GM15510 (cell line): ENCODE results near the gene MSH3.

Experiments used
- POLR2A ChIP-seq: IDR thresholded peaks from 3 replicates; pipeline ENCODE4 v1.6.1; 2011; ENCODE audit warnings: borderline replicate concordance; ENCODE audit not compliant: insufficient read length; ENCODE audit errors: extremely low read depth

MSH3 gene

DNA sequence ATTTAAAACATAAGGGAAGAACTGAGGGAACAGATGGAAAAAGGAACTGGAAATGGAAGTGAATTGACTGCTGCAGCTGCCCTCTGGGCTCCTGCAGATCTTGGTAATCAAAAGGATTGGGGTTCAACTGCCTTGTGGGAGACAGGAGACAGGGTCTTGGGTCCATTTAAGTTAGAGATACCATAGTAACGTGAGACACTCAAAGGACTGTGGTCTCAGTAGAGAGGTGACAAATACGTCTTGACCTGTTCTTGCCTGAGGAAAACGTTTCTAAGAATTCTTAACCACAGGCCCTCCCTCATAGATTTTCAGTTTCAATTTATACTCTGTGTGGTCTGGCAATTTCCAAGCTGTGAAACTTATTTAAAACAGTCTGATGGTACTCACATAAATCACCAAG lies 101.2 kb downstream of the MSH3 start:
- TF ChIP-seq POLR2A, result no peak

DNA sequence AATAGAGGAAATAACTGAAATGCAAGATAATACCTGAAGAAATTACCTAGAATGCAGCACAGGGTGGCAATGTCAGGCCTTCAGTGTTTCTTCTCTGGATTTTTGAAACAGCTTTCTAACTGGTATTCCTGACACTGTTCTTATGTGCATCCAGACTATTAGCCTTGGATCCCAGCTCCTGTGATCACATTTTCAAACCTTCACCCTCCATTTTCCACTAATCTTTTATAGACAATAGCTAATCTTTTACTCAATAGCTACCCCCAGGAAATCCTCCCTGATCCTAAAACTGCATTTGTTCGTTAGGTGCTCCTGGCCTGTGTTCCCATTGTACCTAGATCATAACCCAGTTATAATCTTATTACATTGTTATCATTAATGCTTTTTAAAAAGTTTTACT lies 101.8 kb downstream of the MSH3 start:
- no peak for TF ChIP-seq POLR2A

DNA sequence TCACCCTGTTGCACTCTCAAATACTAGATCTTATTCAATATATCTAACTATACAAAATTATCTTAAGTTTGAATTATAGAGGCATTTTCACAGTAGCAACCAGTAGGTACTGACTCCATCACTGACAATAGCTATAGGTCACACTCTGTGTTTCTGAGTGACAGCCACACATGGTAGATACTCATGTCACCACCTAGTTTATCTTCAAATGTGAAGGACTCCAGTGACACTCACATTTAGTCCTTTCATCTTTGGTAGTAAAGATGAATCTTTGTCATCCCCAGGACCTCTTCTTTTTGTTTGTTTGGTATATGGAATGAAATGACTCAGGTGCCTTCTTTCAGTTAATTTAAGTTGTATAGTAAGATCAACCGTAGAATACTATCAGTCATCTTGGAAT lies 102.8 kb downstream of the MSH3 start:
- no peak for TF ChIP-seq POLR2A

DNA sequence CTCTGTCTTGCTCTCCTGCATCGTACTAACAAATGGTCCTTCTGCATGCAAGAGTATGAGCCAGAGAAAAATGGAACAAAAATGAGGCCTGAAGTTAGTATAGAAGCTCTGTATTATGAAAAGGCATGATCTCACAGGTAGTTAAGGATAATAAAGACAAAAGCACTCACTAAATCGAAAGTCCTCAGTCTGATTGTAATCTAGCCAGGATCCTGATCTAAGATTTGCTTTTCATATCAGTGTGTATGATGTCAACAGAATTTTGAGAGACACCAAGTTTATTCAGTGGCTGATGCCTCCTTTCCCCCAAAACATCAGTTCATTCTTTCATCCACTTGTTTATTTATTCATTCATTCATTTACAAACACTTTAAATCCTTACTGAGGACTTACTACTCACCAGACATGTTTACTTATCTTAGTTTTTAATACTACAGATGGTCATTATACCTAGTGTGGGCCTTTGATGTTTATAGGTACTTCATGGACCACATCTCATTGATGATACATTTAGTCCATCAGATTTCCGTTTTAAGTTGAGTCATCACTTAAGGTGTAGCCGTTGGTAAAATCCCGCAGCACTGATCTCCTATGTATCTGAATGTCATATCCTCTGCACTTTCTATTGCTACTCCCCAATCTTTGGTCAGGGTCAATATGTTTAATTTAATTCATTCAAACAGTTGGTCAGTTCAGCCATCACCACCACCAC lies 105.6 kb downstream of the MSH3 start:
- no peak for TF ChIP-seq POLR2A

DNA sequence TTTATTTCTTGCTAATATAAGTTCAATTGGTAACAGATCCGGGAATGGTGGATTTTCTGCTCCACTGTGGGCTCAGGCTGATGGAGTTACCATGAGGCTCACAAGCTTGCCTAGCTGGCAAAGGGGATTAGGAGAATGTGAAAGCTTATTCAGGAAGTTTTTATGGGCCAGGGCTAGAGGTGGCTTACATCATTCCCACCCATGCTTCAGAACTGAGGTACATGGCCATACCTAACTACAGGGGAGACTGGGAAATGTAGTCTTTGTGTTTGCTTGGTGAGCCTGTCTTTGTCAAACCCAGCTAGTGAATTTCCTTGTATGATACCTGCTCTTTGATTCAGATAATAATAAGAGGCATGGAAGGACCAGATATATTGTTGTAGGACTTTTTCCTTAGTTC lies 106.2 kb downstream of the MSH3 start:
- TF ChIP-seq POLR2A, result no peak

DNA sequence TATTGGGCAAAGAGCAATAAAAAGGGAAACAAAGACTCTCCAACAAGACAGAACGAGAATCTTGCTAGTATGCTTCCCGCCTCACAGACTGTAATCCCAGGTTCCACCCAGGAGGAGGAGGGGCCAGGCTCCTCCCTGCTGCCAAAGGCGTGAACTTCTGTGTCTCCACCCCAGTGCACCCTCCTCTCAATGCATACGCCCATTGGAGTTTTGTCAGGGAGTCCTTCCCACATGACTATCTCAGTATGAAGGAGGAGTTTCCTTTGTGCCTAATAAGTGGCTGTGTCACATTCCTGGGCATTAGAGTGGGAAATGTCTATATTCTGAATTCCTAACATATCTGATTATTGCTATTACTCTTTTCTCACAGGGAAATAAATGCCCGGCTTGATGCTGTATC lies 106.7 kb downstream of the MSH3 start:
- TF ChIP-seq POLR2A, result no peak

DNA sequence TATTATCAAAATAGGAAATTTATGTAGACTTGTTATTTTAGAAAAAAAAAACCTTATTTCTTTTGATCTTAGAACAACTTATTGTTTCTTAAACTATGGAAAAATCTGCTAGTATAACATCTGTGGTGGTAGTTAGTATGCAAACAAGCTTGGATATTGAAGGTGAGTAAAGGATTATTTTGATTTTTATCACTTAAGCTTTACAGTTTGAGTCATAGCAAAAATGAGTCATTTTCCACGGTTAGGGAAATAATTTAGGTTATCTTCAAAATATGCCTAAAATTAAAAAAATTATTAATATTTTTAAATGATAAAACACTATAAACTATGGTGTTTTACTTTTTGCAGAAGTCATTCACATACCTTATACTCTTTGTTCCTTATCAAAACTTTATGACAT lies 107.5 kb downstream of the MSH3 start:
- no peak for TF ChIP-seq POLR2A

DNA sequence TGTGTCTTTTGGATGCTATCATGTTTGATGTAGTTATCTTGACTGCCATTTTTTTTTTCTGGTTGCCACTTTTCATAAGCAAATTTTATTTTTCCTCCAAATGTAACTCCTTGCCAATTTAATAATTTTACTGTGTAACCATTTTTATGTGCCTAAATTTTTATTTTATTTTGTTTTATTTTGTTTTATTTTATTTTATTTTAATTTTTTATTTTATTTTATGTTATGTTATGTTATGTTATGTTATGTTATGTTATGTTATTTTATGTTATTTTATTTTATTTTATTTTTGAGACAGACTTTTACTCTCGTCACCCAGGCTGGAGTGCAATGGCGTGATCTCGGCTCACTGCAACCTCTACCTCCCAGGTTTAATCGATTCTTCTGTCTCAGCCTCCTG lies 108.1 kb downstream of the MSH3 start:
- no peak for TF ChIP-seq POLR2A

DNA sequence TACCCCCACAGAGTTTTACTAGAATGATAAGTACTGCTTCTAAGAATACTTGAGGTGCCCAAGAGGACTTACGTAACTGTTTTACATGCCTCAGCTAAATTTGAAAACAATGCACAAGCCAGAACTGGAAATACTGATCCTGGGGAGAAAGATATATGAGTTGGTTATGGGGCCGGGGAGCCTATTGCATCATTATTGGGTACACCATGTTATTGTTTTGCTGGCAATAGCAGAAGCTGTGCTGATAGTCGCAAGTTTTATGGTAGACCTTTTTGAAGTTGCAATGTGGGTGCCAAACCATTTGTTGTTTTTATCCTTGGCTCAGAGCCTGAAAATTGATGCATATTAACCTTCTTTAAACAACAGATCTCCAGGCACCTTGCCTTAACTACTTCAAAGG lies 108.8 kb downstream of the MSH3 start:
- TF ChIP-seq POLR2A, result no peak

DNA sequence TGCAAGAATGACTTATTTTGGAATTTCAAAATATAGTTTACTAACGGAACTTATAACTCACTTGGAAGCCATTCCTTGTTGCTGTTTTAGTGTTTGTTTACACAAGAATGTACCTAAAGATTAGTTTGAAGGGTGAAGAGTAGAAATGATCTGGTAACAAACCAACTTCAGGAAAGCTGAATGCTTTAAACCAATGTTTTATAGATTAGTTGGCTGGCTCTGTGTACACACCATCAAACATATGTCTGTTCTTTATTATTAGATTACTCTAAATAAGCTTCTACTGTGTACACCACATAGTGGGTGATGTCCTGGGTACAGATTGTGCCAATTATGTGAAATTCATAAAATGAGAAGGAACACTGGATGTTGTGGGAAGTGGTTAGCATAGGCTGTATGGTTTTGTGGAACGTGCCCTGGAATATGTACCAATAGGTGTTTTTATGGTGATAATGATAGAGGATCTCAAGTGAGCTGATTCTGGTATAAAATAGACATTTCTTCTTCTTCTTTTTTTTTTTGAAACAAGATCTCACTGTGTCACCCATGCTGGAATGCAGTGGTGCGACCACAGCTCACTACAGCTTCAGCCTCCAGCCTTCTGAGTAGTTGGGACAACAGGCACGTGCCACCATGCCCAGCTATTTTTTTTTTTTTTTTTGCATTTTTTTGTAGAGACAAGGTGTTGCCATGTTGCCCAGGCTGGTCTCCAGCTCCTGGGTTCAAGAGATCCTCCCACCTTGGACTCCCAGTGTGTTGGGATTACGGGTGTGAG lies 109.6 kb downstream of the MSH3 start:
- no peak for TF ChIP-seq POLR2A

DNA sequence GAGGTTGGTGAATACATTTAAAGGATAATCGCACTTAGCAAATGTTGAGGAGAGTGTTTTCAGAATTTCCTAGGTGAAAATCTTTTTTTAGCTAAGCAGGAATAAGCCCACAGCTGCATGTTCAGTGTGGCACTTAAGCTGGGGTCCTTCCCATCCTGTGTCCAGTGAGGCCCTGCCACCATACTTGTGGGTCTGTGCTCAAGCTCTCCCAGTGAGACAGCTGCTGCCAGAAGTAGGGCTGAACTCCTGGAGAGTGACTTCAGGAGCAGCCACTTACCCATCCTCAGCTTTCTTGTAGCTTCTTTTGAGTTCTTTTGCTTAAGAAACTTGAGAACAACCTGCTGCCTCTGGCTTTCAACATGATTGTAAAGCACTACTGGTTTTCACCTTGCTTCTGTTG lies 110.3 kb downstream of the MSH3 start:
- no peak for TF ChIP-seq POLR2A

DNA sequence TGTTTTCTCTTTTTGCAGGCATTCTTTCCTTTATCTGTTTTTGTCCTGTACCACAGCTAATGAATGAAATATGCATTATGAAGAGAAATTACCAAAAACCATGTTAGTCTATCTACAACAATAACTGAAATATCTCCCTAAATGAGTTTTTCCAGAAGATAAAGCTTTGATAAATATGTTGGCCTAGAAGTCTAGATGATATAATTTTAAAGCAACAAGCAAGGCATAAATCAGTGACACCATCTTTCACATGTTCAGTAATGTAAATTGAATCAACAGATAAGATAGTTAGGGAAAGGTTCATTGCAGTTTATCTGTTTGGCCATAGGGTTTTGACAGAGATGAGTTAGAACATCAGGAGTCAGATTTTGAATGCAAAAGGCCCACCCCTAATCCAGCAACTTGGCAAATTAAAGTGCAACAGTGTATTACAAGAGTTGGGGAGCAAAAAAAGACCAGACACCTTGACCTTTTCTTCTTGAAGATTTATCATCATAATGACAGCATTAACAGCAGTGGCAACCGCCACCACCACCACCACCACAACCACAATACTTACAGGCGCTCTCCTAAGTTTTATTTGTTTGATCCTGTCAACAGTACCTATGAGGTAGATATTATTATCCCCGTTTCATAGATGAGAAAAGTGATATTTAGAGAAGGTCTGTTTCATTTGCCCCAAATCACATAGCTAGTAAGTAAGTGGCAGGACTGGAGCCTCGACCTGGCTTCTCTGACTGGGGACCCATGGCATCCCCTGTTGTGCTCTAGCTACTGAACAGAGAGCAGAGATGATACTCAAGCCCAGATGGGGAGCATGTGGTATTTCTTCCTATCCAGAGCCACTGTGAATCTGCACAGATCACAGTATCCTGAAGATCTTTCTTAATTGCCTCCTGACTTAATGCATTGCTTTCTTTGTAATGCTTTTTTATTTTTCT lies 123.2 kb downstream of the MSH3 start:
- no peak for TF ChIP-seq POLR2A

DNA sequence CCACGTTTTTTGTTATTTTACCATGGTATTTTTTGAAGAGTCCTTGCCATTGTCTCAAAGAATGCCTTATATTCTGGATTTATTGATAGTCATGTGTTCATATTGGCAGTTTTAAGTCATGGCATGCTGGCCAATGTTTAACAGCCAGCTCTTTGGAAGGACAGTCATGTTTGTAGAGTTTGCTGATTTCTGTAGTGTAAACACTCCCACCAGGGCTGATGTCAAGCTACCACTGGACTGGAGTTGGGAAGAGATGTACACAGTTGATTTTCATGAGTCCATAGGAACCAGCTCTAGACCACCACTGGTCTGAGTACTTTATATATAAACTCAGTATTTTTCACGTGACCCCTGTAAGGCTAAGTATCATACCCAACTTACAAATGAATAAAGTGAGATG lies 125.6 kb downstream of the MSH3 start:
- TF ChIP-seq POLR2A, result no peak

DNA sequence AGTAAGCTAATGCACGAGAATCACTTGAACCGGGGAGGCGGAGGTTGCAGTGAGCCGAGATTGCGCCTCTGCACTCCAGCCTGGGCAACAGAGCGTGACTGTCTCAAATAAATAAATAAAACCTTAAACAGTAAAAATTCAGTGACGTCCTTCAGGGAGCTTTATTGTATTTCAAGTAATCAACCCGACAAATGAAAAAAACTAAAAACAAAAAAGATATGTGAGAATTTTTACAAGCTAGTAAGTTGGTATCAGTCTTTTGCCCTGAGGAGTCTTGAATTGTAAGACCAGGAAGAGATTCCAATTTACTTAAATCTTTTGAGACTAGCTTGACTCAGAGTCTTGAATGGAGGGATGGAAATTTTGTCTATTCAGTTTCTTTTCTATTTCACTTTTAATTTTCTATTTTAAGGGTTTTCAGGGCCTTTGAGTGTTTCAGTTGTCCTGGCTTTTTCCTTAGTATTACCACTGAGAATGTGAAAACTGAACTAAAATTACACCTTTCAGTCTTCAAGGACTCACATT lies 126.4 kb downstream of the MSH3 start:
- no peak for TF ChIP-seq POLR2A

DNA sequence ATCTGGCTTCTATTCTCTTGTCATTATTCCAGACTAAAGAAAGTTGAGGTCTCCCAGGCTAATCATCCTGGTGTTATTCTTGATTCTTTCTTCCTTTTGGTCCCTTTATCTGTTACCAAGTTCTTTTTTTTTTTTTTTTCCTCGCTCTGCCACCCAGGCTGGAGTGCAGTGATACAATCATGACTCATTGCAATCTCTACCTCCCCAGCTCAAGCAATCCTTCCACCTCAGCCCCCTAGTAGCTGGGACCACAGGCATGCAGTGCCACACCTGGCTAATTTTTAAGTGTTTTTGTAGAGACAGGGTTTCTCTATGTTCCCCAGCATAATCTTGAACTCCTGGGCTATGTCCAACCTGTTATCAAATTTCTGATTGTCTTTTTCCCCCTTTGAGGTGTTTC lies 126.9 kb downstream of the MSH3 start:
- TF ChIP-seq POLR2A, result no peak
